Measurements from ENCODE around the gene PCCA. TPM values are rescaled to one million over a fixed set of nuclear protein-coding genes. Genes with fewer than 3 reads are reported as not detected.

The PCCA gene
- total and polyA plus RNA-seq, 4 donors = 8.3 to 71.8 (median 22.8) TPM

DNA sequence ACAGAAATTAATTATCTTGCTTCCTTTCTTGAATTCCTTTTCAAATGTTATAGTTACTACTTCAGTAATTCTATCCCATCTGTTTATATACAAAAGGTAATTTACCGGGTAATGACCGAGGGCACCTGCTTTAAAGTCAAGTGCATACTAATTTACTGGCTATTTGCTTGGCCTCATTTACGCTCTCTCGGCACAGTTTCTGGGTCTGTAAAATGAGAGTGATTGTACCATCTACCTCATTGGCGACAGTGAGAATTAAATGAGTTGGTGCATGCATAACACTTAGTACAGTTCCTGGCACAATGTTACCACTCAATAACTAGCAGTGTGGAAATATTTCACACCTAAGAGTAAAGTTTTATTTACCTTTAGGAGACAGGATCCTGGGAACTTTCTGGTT, 388.1 kb downstream of the PCCA start:
- TF ChIP-seq, protein P1, sequence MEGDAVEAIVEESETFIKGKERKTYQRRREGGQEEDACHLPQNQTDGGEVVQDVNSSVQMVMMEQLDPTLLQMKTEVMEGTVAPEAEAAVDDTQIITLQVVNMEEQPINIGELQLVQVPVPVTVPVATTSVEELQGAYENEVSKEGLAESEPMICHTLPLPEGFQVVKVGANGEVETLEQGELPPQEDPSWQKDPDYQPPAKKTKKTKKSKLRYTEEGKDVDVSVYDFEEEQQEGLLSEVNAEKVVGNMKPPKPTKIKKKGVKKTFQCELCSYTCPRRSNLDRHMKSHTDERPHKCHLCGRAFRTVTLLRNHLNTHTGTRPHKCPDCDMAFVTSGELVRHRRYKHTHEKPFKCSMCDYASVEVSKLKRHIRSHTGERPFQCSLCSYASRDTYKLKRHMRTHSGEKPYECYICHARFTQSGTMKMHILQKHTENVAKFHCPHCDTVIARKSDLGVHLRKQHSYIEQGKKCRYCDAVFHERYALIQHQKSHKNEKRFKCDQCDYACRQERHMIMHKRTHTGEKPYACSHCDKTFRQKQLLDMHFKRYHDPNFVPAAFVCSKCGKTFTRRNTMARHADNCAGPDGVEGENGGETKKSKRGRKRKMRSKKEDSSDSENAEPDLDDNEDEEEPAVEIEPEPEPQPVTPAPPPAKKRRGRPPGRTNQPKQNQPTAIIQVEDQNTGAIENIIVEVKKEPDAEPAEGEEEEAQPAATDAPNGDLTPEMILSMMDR (IDR thresholded peaks at IDR 0.05; ENCODE audit: control extremely low read depth, extremely low read depth) = no peak
- Histone ChIP-seq H3K27ac (ENCODE audit: low read depth in 1 of 2, low read length in 1 of 2) (no peak overlapping the region), H3K36me3 (ENCODE audit: control insufficient read depth in 4 of 4, insufficient read depth in 4 of 4, low read length in 4 of 4) (no peaks in the 10 kb centered on the region), H3K27me3 (ENCODE audit: control insufficient read depth in 3 of 3, insufficient read depth in 3 of 3, low read length in 2 of 3) (no peaks in the 10 kb centered on the region), H3K9ac (ENCODE audit: insufficient read depth in 1 of 2, low read length in 2 of 2) (no peak overlapping the region), H3K4me3 (no peak overlapping the region), H3K4me1 (ENCODE audit: control insufficient read depth in 5 of 5, insufficient read depth in 5 of 5, low read length in 5 of 5) (peaks cover 0 to 7% (median 0%) of the 10 kb centered on the region in 5 donors), H3K9me3 (ENCODE audit: control insufficient read depth in 4 of 4, insufficient read depth in 3 of 4, low read length in 3 of 4) (no peaks in the 10 kb centered on the region)
- no peak for ATAC-seq (ENCODE audit: insufficient read depth, low FRiP score)
- DNase-seq = no peak
- WGBS, 2 donors = 93 to 98% methylated on average over 5 of the region's 5 CpGs

DNA sequence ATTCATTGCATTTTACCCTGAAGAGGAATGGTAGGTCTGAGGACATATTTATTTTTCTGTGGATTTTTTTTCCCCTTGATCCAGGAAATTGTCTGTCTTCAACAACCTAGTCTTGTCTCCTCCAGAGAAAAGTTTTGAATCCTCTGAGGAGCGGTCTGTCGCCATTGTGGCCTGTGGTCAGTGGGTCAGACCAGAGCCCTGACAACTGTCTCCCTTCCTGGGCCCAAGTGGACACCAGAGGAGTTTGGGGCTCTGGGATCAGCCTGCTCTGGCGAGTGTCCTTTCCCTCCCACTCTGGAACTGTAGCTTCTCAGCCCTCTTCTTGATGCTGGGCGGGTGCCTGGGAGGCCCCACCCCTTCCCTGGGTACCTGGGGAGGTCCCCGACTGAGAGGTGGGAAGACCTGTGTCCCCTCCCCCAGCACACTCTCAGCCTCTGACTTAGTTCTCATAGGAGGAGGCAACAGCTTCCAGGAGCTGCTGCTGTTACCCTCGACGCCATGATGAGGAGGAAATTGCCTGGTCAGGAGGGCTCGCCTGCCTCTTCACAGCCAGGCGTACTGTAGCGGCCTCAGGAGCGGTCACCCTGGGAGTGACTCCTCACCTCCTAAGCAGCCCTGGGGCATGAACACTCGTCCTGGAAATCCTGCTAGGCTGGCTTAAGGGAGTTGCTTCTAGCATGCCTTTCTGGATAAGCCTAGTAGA, 389.4 kb downstream of the PCCA start:
- H3K36me3 ChIP-seq (ENCODE audit: control insufficient read depth in 4 of 4, insufficient read depth in 4 of 4, low read length in 4 of 4) = no peaks in the 10 kb centered on the region
- no peak overlapping the region for H3K9ac ChIP-seq (ENCODE audit: insufficient read depth in 1 of 2, low read length in 2 of 2)
- TF ChIP-seq, protein P1 (IDR thresholded peaks at IDR 0.05; ENCODE audit: control extremely low read depth, extremely low read depth) = no peak
- H3K27me3 ChIP-seq (ENCODE audit: control insufficient read depth in 3 of 3, insufficient read depth in 3 of 3, low read length in 2 of 3) = no peaks in the 10 kb centered on the region
- WGBS, 2 donors = 92 to 94% methylated on average over 12 of the region's 12 CpGs
- DNase-seq (no peak), ATAC-seq (ENCODE audit: insufficient read depth, low FRiP score) (no peak)
- peaks cover 0 to 4% (median 0%) of the 10 kb centered on the region in 5 donors for H3K4me1 ChIP-seq (ENCODE audit: control insufficient read depth in 5 of 5, insufficient read depth in 5 of 5, low read length in 5 of 5)
- no peak overlapping the region for H3K27ac ChIP-seq (ENCODE audit: low read depth in 1 of 2, low read length in 1 of 2)
- no peaks in the 10 kb centered on the region for H3K9me3 ChIP-seq (ENCODE audit: control insufficient read depth in 4 of 4, insufficient read depth in 3 of 4, low read length in 3 of 4)
- H3K4me3 ChIP-seq = no peak overlapping the region

DNA sequence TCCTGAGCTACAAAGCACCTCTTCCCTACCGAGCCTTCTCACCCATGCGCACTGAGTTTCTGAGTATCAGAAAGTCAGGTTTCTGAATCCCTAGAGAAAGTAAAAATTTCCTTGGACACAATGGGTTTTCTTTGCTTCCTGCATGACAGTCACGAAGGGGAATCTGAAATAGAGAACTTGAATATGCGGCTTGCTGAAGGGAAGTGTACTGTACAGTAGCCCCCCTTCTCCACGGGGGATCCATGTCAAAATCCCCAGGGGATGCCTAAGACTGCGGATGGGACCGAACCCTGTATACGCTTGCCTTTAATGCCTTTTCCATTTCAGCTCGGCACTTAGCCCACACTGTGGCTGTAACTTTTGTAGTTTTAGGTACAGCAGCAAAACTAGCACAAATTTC, 391.8 kb downstream of the PCCA start:
- TF ChIP-seq, protein P1 (IDR thresholded peaks at IDR 0.05; ENCODE audit: control extremely low read depth, extremely low read depth) = no peak
- 64 to 86% methylated on average over 9 of the region's 9 CpGs for WGBS, 2 donors
- DNase-seq = no peak
- Histone ChIP-seq H3K4me1 (ENCODE audit: control insufficient read depth in 5 of 5, insufficient read depth in 5 of 5, low read length in 5 of 5) (peaks cover 0 to 6% (median 0%) of the 10 kb centered on the region in 5 donors), H3K9ac (ENCODE audit: insufficient read depth in 1 of 2, low read length in 2 of 2) (no peak overlapping the region), H3K36me3 (ENCODE audit: control insufficient read depth in 4 of 4, insufficient read depth in 4 of 4, low read length in 4 of 4) (no peaks in the 10 kb centered on the region), H3K4me3 (no peak overlapping the region), H3K27me3 (ENCODE audit: control insufficient read depth in 3 of 3, insufficient read depth in 3 of 3, low read length in 2 of 3) (no peaks in the 10 kb centered on the region), H3K9me3 (ENCODE audit: control insufficient read depth in 4 of 4, insufficient read depth in 3 of 4, low read length in 3 of 4) (no peaks in the 10 kb centered on the region), H3K27ac (ENCODE audit: low read depth in 1 of 2, low read length in 1 of 2) (no peak overlapping the region)
- no peak for ATAC-seq (ENCODE audit: insufficient read depth, low FRiP score)

DNA sequence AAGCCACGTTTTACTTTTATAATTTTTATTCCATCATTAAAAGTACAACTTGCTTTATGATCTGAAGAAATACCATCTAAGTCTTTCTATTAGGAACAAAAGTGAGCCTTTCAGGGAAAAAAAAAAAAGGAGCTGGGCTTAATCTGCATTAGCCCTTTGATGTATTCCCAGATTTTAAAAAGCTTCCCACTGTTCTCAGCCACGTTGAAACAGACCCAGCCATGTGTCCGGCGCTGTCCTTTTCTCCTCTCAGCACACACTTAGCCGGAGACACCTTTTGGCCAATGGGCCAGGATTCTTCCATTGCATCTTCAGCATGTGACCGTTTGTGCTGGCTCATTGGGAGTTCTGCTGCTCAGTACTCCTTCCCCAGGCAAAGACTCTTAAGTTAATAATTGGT, 394.2 kb downstream of the PCCA start:
- H3K4me1 ChIP-seq (ENCODE audit: control insufficient read depth in 5 of 5, insufficient read depth in 5 of 5, low read length in 5 of 5) = peaks cover 0 to 6% (median 0%) of the 10 kb centered on the region in 5 donors
- no peak overlapping the region for H3K4me3 ChIP-seq
- H3K9me3 ChIP-seq (ENCODE audit: control insufficient read depth in 4 of 4, insufficient read depth in 3 of 4, low read length in 3 of 4) = no peaks in the 10 kb centered on the region
- no peaks in the 10 kb centered on the region for H3K36me3 ChIP-seq (ENCODE audit: control insufficient read depth in 4 of 4, insufficient read depth in 4 of 4, low read length in 4 of 4)
- ATAC-seq (ENCODE audit: insufficient read depth, low FRiP score) = no peak
- no peak for DNase-seq
- H3K9ac ChIP-seq (ENCODE audit: insufficient read depth in 1 of 2, low read length in 2 of 2) = no peak overlapping the region
- no peaks in the 10 kb centered on the region for H3K27me3 ChIP-seq (ENCODE audit: control insufficient read depth in 3 of 3, insufficient read depth in 3 of 3, low read length in 2 of 3)
- no peak overlapping the region for H3K27ac ChIP-seq (ENCODE audit: low read depth in 1 of 2, low read length in 1 of 2)
- TF ChIP-seq, protein P1 (IDR thresholded peaks at IDR 0.05; ENCODE audit: control extremely low read depth, extremely low read depth) = no peak
- 88 to 90% methylated on average over 6 of the region's 6 CpGs for whole genome bisulfite sequencing, 2 donors

Data from lung (tissue), 12 donors.